ENCODE data around the gene ABHD12B. TPM values are rescaled to one million over a fixed set of nuclear protein-coding genes. Genes with fewer than 3 reads are reported as not detected.

ABHD12B gene
- total and polyA plus RNA-seq, 2 donors (not counting 3 experiments of a cell fraction or from before 2014, with no cell fraction given), result not detected

DNA sequence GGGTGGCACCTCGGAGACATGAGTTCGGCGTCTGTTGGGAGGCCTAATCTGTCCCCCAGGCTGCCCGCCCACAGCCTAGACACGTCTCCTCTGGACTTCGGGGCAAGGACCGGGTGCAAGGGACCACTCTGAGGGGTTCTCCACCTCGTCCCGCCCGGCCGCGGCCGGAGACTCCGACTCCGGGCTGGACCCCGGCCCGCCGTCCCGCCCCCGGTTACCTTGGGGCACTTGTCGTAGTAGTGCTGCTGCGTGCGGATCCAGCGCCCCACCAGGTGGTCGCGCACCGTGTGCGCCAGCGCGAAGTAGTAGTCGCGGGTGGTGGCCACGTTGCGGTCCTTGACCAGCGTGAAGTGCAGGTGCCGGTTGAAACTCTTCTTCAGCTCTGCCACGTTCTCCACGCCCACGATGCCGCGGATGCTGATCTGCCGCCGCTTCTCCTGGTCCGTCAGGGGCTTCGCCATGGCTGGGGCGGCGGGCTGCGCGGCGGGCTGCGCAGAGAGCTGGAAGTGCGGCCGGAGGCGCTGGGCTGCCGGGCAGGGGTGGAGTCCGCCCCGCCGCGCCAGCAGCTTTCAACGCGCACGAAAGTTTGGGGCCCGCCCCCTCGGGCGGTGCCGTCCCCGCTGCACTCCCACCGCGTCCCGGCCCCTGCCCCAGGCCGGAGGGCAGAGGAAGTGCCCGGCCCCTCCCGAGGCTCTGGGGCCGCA is 72.2 kb downstream of the ABHD12B start, which contains the start of gene PYGL:
PYGL (minus strand) TSS at position 541 of the 704 bp plus-strand sequence; CDS start at position 461, 80 bp downstream.
- FAIRE-seq, result peak; percentile 84
- intact Hi-C loops (cut with micrococcal nuclease), result no loop called here
- CTCF ChIA-PET, result interaction anchor here (0.7 to 1.9 kb wide), 5 partner anchors 11 to 275 kb away, joined by 3 to 8 read pairs (median 5); no protein-coding TSS in a partner anchor

More for the DNA sequence above, 72.2 kb downstream of the ABHD12B start, which contains the start of gene PYGL:
- H3K9ac ChIP-seq (replicated peaks; ENCODE audit: extremely low read depth, insufficient read depth, low read length), result peak within 1 kb of the TSS; percentile 56
- no peaks in the 10 kb centered on the region for H3K27me3 ChIP-seq (ENCODE audit: control insufficient read depth in 2 of 2, insufficient read depth in 2 of 2, low read length in 2 of 2)
- DNase-seq (ENCODE audit: low read depth, low spot score), result peak; percentile 57
- H3K9me1 ChIP-seq (replicated peaks; ENCODE audit: control insufficient read depth, extremely low read depth, insufficient read depth, low read length), result no peaks in the 10 kb centered on the region
- TF ChIP-seq JUN (IDR thresholded peaks at IDR 0.05; ENCODE audit: borderline replicate concordance, insufficient read depth, insufficient read length, low read depth), result no peak
- TF ChIP-seq, protein P1, sequence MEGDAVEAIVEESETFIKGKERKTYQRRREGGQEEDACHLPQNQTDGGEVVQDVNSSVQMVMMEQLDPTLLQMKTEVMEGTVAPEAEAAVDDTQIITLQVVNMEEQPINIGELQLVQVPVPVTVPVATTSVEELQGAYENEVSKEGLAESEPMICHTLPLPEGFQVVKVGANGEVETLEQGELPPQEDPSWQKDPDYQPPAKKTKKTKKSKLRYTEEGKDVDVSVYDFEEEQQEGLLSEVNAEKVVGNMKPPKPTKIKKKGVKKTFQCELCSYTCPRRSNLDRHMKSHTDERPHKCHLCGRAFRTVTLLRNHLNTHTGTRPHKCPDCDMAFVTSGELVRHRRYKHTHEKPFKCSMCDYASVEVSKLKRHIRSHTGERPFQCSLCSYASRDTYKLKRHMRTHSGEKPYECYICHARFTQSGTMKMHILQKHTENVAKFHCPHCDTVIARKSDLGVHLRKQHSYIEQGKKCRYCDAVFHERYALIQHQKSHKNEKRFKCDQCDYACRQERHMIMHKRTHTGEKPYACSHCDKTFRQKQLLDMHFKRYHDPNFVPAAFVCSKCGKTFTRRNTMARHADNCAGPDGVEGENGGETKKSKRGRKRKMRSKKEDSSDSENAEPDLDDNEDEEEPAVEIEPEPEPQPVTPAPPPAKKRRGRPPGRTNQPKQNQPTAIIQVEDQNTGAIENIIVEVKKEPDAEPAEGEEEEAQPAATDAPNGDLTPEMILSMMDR (IDR thresholded peaks at IDR 0.05; ENCODE audit: extremely low read depth in 1 of 2, insufficient read depth in 1 of 2, low read depth in 1 of 2, low read length in 2 of 2), result peak in 1 of 2 donors; percentile 13
- peaks cover 3% of the 10 kb centered on the region for H3K79me2 ChIP-seq (ENCODE audit: control insufficient read depth, insufficient read depth, low read length)
- peak within 1 kb of the TSS; percentile 95 for H2AFZ ChIP-seq (ENCODE audit: low read depth, low read length)
- no peaks in the 10 kb centered on the region for H4K20me1 ChIP-seq (replicated peaks; ENCODE audit: control insufficient read depth, extremely low read depth, insufficient read depth, low read length)
- TSS peak; percentile 31 for BruUV-seq (replicated peaks)
- H3K27ac ChIP-seq (ENCODE audit: insufficient read depth, low read depth, low read length), result no peak within 1 kb of the TSS
- H3K9me3 ChIP-seq (replicated peaks; ENCODE audit: control insufficient read depth, insufficient read depth, low read length), result no peaks in the 10 kb centered on the region
- H3K4me1 ChIP-seq (ENCODE audit: control insufficient read depth, extremely low read depth, insufficient read depth, low read length), result peaks cover 13% of the 10 kb centered on the region
- no peaks in the 10 kb centered on the region for H3K36me3 ChIP-seq (ENCODE audit: control insufficient read depth in 2 of 2, extremely low read depth in 1 of 2, insufficient read depth in 2 of 2, low read length in 2 of 2)
- peak within 1 kb of the TSS; percentile 55 to 79 (median 64) for H3K4me3 ChIP-seq (replicated peaks in 1 of 3; ENCODE audit: insufficient read depth in 1 of 3, low read depth in 1 of 3, low read length in 3 of 3)
- dilution Hi-C loops (cut with MboI; ENCODE audit: extremely low pct_ligation_motif_present, low sequenced_read_pairs), result no loop called here
- POLR2A ChIA-PET, result interaction anchor here (1.5 kb wide), 1 partner anchor 12 kb away, joined by 3 read pairs; no protein-coding TSS in a partner anchor
- H3K4me2 ChIP-seq (ENCODE audit: insufficient read depth, low read length), result peak within 1 kb of the TSS; percentile 89
